Epithelial cell of esophagus (primary cell): ENCODE measurements around the gene APBA1.

Experiments
- DNase-seq: peaks from one replicate; pipeline ENCODE4 v3.0.0; 2010; ENCODE audit warnings: low read depth
- H3K4me3 ChIP-seq: 2 replicates; pipeline ENCODE4 v1.5.1; 2011; ENCODE audit warnings: mild to moderate bottlenecking, low read length, control low read depth
- TF ChIP-seq, protein P1 (sequence below): IDR thresholded peaks from 2 replicates; pipeline ENCODE4 v1.5.1; 2011; ENCODE audit warnings: low read depth, mild to moderate bottlenecking, low read length, control low read depth, inconsistent platforms; ENCODE audit not compliant: insufficient read depth; ENCODE audit errors: missing control alignments

The APBA1 gene

DNA sequence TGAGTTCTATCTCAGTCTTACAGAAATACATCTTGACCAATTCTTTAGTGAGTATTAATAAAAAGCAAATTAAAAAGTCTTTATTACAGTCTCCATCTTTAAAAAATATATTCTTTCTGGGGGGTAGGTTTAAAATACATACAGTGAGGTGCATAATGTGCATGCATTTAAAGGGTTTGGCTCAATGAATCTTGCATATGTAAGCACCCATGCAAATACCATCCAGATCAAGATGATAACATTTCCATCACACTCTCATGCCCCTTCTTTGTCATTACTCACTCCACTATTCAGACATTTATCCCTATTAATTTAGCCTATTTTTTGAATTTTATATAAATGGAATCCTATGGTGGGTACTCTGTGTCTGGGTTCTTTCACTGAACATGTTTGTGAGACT lies 113.0 kb downstream of the APBA1 start:
- no peak for DNase-seq
- TF ChIP-seq, protein P1, sequence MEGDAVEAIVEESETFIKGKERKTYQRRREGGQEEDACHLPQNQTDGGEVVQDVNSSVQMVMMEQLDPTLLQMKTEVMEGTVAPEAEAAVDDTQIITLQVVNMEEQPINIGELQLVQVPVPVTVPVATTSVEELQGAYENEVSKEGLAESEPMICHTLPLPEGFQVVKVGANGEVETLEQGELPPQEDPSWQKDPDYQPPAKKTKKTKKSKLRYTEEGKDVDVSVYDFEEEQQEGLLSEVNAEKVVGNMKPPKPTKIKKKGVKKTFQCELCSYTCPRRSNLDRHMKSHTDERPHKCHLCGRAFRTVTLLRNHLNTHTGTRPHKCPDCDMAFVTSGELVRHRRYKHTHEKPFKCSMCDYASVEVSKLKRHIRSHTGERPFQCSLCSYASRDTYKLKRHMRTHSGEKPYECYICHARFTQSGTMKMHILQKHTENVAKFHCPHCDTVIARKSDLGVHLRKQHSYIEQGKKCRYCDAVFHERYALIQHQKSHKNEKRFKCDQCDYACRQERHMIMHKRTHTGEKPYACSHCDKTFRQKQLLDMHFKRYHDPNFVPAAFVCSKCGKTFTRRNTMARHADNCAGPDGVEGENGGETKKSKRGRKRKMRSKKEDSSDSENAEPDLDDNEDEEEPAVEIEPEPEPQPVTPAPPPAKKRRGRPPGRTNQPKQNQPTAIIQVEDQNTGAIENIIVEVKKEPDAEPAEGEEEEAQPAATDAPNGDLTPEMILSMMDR = no peak
- no peak overlapping the region for H3K4me3 ChIP-seq

DNA sequence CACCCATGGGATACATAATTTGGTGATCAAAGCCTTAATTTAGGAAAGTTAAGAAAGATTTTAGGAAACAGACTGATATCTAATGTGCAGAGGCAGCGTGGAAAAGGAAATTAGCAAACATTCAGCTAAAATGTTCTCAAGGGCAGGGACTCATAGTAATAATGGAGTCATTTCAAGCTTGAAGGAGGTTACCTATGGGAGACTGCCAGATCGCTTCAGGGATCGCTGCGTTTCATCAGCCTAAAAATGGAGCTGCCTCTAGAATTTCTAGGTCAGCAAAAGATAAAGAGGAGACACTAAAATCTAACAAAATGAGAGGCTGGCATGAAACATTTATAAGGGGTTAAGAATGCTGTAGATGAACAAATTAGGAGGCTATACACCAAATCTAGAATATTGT lies 115.5 kb downstream of the APBA1 start:
- H3K4me3 ChIP-seq = no peak overlapping the region
- TF ChIP-seq, protein P1 = no peak
- DNase-seq = no peak

DNA sequence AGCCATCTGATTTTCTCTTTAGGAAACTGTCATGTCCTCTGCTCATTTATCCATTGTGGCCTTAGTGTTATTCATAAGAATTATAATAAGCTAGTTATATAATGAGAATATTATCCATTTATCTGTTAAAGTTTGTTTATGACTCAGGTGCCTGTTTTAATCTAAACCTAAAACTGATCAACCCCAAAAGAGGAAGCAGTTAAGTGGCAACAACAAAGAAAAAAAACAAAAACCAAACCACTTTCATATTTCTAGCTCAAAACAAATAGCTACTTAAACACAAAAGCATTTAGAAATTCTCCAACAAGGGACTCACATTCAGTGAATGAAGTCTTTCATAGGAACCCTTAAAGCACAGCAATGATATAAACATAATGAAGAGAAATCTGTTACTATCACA lies 116.4 kb downstream of the APBA1 start:
- TF ChIP-seq, protein P1 = no peak
- no peak overlapping the region for H3K4me3 ChIP-seq
- no peak for DNase-seq

DNA sequence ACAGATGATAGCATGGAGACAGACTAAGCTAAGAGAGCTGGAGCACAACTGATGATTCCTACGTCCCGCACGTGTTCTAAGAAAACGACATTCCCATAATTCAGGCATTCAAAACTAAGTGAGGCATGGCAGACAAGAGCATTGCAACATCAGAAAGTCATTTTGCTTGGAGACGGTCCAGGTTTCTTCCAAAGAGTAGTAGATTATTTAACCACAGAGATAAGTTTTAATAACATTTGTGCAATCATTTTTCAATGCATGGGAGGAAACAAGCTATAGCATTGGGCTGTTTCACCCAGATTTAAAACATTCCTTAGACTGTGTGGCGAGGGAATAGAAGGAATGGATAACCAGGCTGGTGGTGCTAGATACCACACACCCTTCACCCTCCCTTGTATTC lies 117.2 kb downstream of the APBA1 start:
- TF ChIP-seq, protein P1 = no peak
- H3K4me3 ChIP-seq = no peak overlapping the region
- DNase-seq = peak; percentile 83

DNA sequence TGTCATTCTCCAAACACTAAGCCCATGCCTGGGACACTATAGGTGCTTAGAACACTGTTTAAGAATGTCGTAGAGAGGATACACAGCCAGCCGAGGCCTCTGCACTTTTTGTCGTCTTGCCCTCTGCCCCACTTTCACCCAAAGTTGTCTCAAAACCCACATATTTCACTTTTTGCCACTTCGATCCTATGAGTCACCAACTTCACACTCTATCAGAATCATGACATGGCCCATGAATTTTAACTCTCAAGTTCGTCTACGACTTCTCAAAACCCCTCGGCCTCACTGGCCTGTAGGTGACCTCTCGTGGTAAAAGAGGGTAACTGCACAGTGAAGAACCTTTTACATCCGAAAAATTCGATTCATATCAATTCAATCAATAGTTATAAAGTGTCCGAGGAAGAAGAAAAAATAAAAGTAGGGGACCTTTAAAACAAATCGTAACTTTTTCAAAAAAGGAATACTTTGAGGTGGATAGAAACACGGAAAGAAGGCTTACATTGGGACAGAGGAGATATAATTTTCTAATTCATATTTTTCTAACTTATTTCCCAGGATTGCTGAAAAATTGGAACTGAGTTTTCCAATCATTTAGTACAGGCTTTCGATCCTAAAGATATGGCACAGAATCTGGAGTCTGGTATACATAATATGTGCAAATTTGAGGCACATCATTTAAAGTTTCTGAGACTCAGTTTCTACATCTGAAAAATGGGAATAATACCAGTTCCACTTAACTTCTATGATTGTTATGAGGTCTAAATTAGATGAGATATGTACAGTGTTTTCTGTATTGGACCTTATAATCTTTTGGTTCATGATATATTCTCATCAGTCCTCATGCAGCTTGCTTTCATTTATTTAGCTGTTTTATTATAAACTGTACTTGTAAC lies 122.6 kb downstream of the APBA1 start:
- DNase-seq = peak; percentile 62
- no peak overlapping the region for H3K4me3 ChIP-seq
- TF ChIP-seq, protein P1 = peak; percentile 91

DNA sequence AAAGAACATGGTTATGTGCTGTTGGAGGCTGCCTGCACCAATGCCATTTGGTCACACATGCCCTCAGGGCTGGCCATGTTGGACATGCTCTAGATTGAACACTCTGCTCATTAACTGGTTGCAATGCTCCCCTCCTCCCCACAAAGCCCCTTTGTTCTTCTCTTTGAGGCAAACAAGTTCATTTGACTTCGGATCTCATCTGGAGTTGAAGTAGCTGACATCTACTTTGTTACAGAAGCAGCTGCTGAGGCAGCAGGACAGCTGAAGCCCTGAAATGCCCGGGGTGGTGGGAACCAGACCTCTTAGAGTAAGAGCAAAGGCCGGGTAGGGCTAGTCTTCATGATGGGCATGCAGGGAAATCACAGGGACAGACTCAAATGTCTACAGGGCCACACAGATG lies 123.5 kb downstream of the APBA1 start:
- TF ChIP-seq, protein P1 = no peak
- DNase-seq = no peak

DNA sequence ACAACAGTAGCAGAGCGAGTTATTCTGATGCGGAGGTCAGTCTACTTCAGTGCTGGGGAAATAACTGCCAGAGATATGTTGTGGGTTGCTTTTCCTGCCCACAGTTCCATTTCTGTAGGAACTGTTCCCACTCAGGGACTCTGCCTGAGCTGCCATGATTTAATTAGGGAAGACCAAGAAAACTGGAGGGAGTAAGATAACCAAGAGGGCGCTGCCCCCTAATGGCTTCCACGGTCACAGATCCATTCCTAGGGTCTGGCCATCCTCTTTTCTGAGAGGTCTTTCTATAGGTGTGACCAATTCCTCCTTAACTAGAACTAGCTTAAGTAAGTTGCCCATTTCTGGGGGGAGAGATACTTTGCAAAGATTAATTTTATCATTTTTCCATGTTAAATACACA lies 125.9 kb downstream of the APBA1 start:
- TF ChIP-seq, protein P1 = peak; percentile 22
- no peak overlapping the region for H3K4me3 ChIP-seq
- DNase-seq = peak; percentile 33

More for the DNA sequence above, 123.5 kb downstream of the APBA1 start:
- H3K4me3 ChIP-seq = no peak overlapping the region
